Endothelial cell (in vitro differentiated cells): ENCODE data around the gene TAS1R3. TPM values are rescaled to one million over a fixed set of nuclear protein-coding genes. Genes with fewer than 3 reads are reported as not detected.

Experiments
- DNase-seq: peaks from one replicate; pipeline ENCODE4 v3.0.0; 2021; ENCODE audit warnings: low spot score
- H3K27ac Mint-ChIP-seq: one replicate; pipeline ENCODE4 v1.8.0; 2021; ENCODE audit warnings: mixed read lengths, inconsistent platforms; ENCODE audit not compliant: unreplicated experiment
- H3K27me3 Mint-ChIP-seq: one replicate; pipeline ENCODE4 v1.8.0; 2021; ENCODE audit warnings: mild to moderate bottlenecking, moderate library complexity, mixed read lengths, inconsistent platforms; ENCODE audit not compliant: unreplicated experiment
- H3K36me3 Mint-ChIP-seq: one replicate; pipeline ENCODE4 v1.8.0; 2021; ENCODE audit warnings: mild to moderate bottlenecking, low read depth, mixed read lengths, inconsistent platforms; ENCODE audit not compliant: unreplicated experiment
- H3K4me1 Mint-ChIP-seq: one replicate; pipeline ENCODE4 v1.8.0; 2021; ENCODE audit warnings: mild to moderate bottlenecking, mixed read lengths, inconsistent platforms; ENCODE audit not compliant: unreplicated experiment
- H3K4me3 Mint-ChIP-seq: one replicate; pipeline ENCODE4 v1.8.0; 2021; ENCODE audit warnings: mild to moderate bottlenecking, mixed read lengths, inconsistent platforms; ENCODE audit not compliant: unreplicated experiment
- H3K9me3 Mint-ChIP-seq: one replicate; pipeline ENCODE4 v1.8.0; 2021; ENCODE audit warnings: mixed read lengths, inconsistent platforms; ENCODE audit not compliant: unreplicated experiment
- CTCF ChIP-seq: fragments of 200-600 bp; sonication (generic); IDR thresholded peaks from one replicate; pipeline ENCODE4 v1.5.0; 2021; ENCODE audit warnings: antibody characterized with exemption; ENCODE audit not compliant: unreplicated experiment
- total RNA-seq: library from RNA; stranded (reverse); fragmentation: NEBNext Ultra II Directional; extraction: Animal tissue kit (Norgen Biotek cat#: 25700); gene quantifications from one replicate; pipeline ENCODE4 v1.2.1, GENCODE V29; 2021; ENCODE audit not compliant: unreplicated experiment

Gene TAS1R3
- total RNA-seq, 1 donor from 2014 or later, result 1.2 TPM

GRCh38 chr1:1328254-1328653 is 2.8 kb upstream of the TAS1R3 start:
- no peak for TF ChIP-seq CTCF
- no peaks in the 10 kb centered on the region for H3K9me3 Mint-ChIP-seq
- no peak overlapping the region for H3K4me3 Mint-ChIP-seq
- peaks cover 13% of the 10 kb centered on the region for H3K36me3 Mint-ChIP-seq
- peaks cover 12% of the 10 kb centered on the region for H3K4me1 Mint-ChIP-seq
- no peak overlapping the region for H3K27ac Mint-ChIP-seq
- H3K27me3 Mint-ChIP-seq, result peaks cover 19% of the 10 kb centered on the region
- DNase-seq, result no peak

GRCh38 chr1:1329304-1330210 is 1.5 kb upstream of the TAS1R3 start:
- no peak overlapping the region for H3K27ac Mint-ChIP-seq
- peaks cover 8% of the 10 kb centered on the region for H3K36me3 Mint-ChIP-seq
- peak overlapping the region; percentile 79 for H3K4me3 Mint-ChIP-seq
- peaks cover 18% of the 10 kb centered on the region for H3K27me3 Mint-ChIP-seq
- no peak for TF ChIP-seq CTCF
- no peak for DNase-seq
- peaks cover 7% of the 10 kb centered on the region for H3K4me1 Mint-ChIP-seq
- H3K9me3 Mint-ChIP-seq, result no peaks in the 10 kb centered on the region

- Mint-ChIP-seq H3K27ac (no peak overlapping the region), H3K9me3 (no peaks in the 10 kb centered on the region), H3K4me1 (peaks cover 7% of the 10 kb centered on the region), H3K36me3 (peaks cover 8% of the 10 kb centered on the region), H3K27me3 (peaks cover 18% of the 10 kb centered on the region), H3K4me3 (no peak overlapping the region)
- no peak for DNase-seq
- TF ChIP-seq CTCF, result no peak
These were observed 563 bp upstream of the TAS1R3 start for GRCh38 chr1:1330366-1331067.

- Mint-ChIP-seq H3K4me1 (no peaks in the 10 kb centered on the region), H3K4me3 (no peak overlapping the region), H3K36me3 (peaks cover 8% of the 10 kb centered on the region), H3K27ac (no peak overlapping the region), H3K9me3 (no peaks in the 10 kb centered on the region), H3K27me3 (peaks cover 14% of the 10 kb centered on the region)
- no peak for TF ChIP-seq CTCF
- no peak for DNase-seq
These were observed 1.1 kb downstream of the TAS1R3 start for GRCh38 chr1:1332031-1332755.
